Stomach (tissue), 4 donors: ENCODE measurements around the gene MRPL12.

Experiments used
- CTCF ChIP-seq, 7 experiments: fragments of 450-650 bp in 4 of 7; fragments of 200-600 bp in 3 of 7; sonication (generic) in 3 of 7; IDR thresholded peaks; one replicate each; pipeline ENCODE4 v1.5.1; 2016 to 2019; ENCODE audit warnings: antibody characterized with exemption in 7 of 7, control low read depth in 2 of 7, mild to moderate bottlenecking in 1 of 7
- POLR2A ChIP-seq, 4 donors: fragments of 450-650 bp; IDR thresholded peaks; one replicate each; pipeline ENCODE4 v1.6.1; 2016; ENCODE audit warnings: antibody characterized with exemption in 4 of 4, control low read depth in 2 of 4, mild to moderate bottlenecking in 1 of 4, moderate library complexity in 1 of 4

- no peak for TF ChIP-seq CTCF (IDR thresholded peaks at IDR 0.05)
- no peak for TF ChIP-seq POLR2A (IDR thresholded peaks at IDR 0.05)
Measured at GRCh38 chr17:81672504-81672903, 30.7 kb upstream of the MRPL12 start.
